Upper lobe of left lung (tissue), 4 donors: ENCODE measurements around the gene KDM4D.

ENCODE experiments used
- POLR2A ChIP-seq, 4 donors: fragments of 450-650 bp; IDR thresholded peaks; one replicate each; pipeline ENCODE4 v1.5.1; 2016 to 2017; ENCODE audit warnings: antibody characterized with exemption in 4 of 4, mild to moderate bottlenecking in 2 of 4
- POLR2AphosphoS5 ChIP-seq, 2 donors: sonication (generic); formaldehyde crosslinking; IDR thresholded peaks; one replicate each; pipeline ENCODE4 v1.5.1; 2017; ENCODE audit warnings: antibody characterized with exemption in 2 of 2
- TF ChIP-seq, protein P1 (sequence below), 6 experiments: fragments of 450-650 bp in 4 of 6; fragments of 200-600 bp in 2 of 6; sonication (generic) in 2 of 6; IDR thresholded peaks; one replicate each; pipeline ENCODE4 v1.5.1; 2016 to 2019; ENCODE audit warnings: antibody characterized with exemption in 6 of 6

DNA sequence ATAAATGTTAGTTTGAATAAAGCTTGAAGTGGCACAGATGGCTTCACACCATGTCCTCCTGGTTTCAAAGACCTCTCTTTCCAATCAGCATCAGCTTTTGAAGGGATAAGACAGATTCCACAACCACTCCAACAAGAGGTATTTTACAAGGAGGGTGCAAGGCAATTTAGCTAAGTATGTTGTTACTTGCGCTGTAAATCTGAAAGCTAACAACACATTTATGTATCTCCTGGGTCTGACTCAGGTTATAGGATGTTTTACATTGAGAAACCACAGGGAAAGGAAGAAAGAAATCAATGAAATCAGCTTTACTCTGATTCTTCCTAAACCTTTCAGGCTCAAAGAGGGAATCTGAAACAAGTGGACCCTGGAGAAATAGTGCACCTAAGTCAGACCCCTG is 12.3 kb upstream of the KDM4D start:
- TF ChIP-seq, protein P1, sequence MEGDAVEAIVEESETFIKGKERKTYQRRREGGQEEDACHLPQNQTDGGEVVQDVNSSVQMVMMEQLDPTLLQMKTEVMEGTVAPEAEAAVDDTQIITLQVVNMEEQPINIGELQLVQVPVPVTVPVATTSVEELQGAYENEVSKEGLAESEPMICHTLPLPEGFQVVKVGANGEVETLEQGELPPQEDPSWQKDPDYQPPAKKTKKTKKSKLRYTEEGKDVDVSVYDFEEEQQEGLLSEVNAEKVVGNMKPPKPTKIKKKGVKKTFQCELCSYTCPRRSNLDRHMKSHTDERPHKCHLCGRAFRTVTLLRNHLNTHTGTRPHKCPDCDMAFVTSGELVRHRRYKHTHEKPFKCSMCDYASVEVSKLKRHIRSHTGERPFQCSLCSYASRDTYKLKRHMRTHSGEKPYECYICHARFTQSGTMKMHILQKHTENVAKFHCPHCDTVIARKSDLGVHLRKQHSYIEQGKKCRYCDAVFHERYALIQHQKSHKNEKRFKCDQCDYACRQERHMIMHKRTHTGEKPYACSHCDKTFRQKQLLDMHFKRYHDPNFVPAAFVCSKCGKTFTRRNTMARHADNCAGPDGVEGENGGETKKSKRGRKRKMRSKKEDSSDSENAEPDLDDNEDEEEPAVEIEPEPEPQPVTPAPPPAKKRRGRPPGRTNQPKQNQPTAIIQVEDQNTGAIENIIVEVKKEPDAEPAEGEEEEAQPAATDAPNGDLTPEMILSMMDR (IDR thresholded peaks at IDR 0.05) = no peak
- TF ChIP-seq POLR2A (IDR thresholded peaks at IDR 0.05) (no peak), POLR2AphosphoS5 (IDR thresholded peaks at IDR 0.05) (no peak)
